Measurements from ENCODE around the gene SLC8B1. TPM values are rescaled to one million over a fixed set of nuclear protein-coding genes. Genes with fewer than 3 reads are reported as not detected.
"Not testable (repeated sequence)": the region's sequence is repeated elsewhere in the genome, so short reads cannot be mapped to it uniquely, and the experiment has no call there.

Gene SLC8B1
- total RNA-seq, 6 experiments from 2014 or later = 12.6 to 32.7 (median 21.5) TPM

- TF ChIP-seq, protein P1, sequence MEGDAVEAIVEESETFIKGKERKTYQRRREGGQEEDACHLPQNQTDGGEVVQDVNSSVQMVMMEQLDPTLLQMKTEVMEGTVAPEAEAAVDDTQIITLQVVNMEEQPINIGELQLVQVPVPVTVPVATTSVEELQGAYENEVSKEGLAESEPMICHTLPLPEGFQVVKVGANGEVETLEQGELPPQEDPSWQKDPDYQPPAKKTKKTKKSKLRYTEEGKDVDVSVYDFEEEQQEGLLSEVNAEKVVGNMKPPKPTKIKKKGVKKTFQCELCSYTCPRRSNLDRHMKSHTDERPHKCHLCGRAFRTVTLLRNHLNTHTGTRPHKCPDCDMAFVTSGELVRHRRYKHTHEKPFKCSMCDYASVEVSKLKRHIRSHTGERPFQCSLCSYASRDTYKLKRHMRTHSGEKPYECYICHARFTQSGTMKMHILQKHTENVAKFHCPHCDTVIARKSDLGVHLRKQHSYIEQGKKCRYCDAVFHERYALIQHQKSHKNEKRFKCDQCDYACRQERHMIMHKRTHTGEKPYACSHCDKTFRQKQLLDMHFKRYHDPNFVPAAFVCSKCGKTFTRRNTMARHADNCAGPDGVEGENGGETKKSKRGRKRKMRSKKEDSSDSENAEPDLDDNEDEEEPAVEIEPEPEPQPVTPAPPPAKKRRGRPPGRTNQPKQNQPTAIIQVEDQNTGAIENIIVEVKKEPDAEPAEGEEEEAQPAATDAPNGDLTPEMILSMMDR (IDR thresholded peaks at IDR 0.05) = no peak
- TF ChIP-seq POLR2A (IDR thresholded peaks at IDR 0.05) = no peak
- ATAC-seq = no peak
- Histone ChIP-seq H3K27me3 (no peaks in the 10 kb centered on the region), H3K36me3 (no peaks in the 10 kb centered on the region), H3K27ac (peak overlapping the region in 1 of 3 donors; percentile 78), H3K4me1 (peaks cover 0 to 10% (median 0%) of the 10 kb centered on the region in 4 donors), H3K4me3 (no peak overlapping the region), H3K9me3 (no peaks in the 10 kb centered on the region)
- DNase-seq = no peak
- 51% methylated on average over 5 of the region's 9 CpGs for WGBS (ENCODE audit: insufficient coverage, low coverage, low lambda C conversion rate, missing lambda C conversion rate)
- intact Hi-C loops (cut with DNase I) = no loop called here
These were observed 25.2 kb upstream of the SLC8B1 start for GRCh38 chr12:113359939-113360748.

- Histone ChIP-seq H3K36me3 (no peaks in the 10 kb centered on the region), H3K4me3 (peak overlapping the region; percentile 84 to 95 (median 90)), H3K9me3 (no peaks in the 10 kb centered on the region), H3K4me1 (peaks cover 0 to 10% (median 0%) of the 10 kb centered on the region in 4 donors), H3K27ac (peak overlapping the region; percentile 46 to 78 (median 64)), H3K27me3 (no peaks in the 10 kb centered on the region)
- DNase-seq = no peak
- ATAC-seq = peak in 1 of 4 donors; percentile 8
- no peak for TF ChIP-seq POLR2A (IDR thresholded peaks at IDR 0.05)
- TF ChIP-seq, protein P1 (IDR thresholded peaks at IDR 0.05) = no peak
- intact Hi-C loops (cut with DNase I) = no loop called here
- 33% methylated on average over 2 of the region's 11 CpGs for WGBS (ENCODE audit: insufficient coverage, low coverage, low lambda C conversion rate, missing lambda C conversion rate)
These were observed 24.4 kb upstream of the SLC8B1 start for GRCh38 chr12:113359133-113359938.

DNA sequence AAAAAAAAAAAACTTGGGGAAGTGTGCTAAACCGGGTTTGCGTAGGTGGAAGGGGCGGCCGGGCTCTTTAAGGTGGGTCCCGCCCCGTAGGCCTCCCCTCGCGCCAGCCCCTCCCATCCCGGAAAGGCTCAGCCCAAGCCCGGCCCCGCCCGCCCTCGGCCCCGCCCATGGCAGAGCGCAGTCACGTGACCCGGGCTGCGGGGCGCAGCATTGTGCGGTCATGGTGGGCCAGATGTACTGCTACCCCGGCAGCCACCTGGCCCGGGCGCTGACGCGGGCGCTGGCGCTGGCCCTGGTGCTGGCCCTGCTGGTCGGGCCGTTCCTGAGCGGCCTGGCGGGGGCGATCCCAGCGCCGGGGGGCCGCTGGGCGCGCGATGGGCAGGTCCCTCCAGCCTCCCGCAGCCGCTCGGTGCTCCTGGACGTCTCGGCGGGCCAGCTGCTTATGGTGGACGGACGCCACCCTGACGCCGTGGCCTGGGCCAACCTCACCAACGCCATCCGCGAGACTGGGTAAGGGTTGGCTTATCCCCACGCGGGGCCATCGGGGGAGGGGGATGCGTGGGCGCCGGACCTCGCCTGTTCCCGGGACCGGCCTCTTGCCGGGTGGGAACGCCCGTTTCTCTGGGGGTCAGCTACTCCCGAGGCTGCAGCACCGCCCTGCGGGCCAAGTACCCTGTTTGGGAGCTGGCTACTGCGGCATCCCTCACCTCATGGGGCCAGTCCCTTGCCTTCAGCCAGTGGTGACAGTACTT is 23.6 kb upstream of the SLC8B1 start, which contains the start of gene PLBD2:
Gene PLBD2, plus strand, starts transcription at position 207 of the 752 bp plus-strand sequence. Its CDS starts 14 bp downstream, at position 221.
- 0% methylated on average over 6 of the region's 67 CpGs for WGBS (ENCODE audit: insufficient coverage, low coverage, low lambda C conversion rate, missing lambda C conversion rate)
- peak within 1 kb of the TSS; percentile 64 to 78 (median 69) for H3K27ac ChIP-seq

GRCh38 chr12:113354192-113354591 is 19.3 kb upstream of the SLC8B1 start:
- intact Hi-C loops (cut with DNase I); ATAC-seq: not testable (repeated sequence)
- 83% methylated on average over 7 of the region's 7 CpGs for WGBS (ENCODE audit: insufficient coverage, low coverage, low lambda C conversion rate, missing lambda C conversion rate)

More for the DNA sequence above, 23.6 kb upstream of the SLC8B1 start, which contains the start of gene PLBD2:
- no peaks in the 10 kb centered on the region for H3K36me3 ChIP-seq
- peak; percentile 72 for TF ChIP-seq POLR2A (IDR thresholded peaks at IDR 0.05)
- TF ChIP-seq, protein P1 (IDR thresholded peaks at IDR 0.05) = peak in 1 of 4 donors; percentile 5
- H3K9me3 ChIP-seq = no peaks in the 10 kb centered on the region
- intact Hi-C loops (cut with DNase I) = no loop called here
- peak within 1 kb of the TSS; percentile 84 to 95 (median 90) for H3K4me3 ChIP-seq
- DNase-seq = peak; percentile 96 to 97 (median 97)
- peak; percentile 97 to 98 (median 98) for ATAC-seq
- H3K4me1 ChIP-seq = peaks cover 0 to 10% (median 0%) of the 10 kb centered on the region in 4 donors
- no peaks in the 10 kb centered on the region for H3K27me3 ChIP-seq

More at GRCh38 chr12:113354192-113354591, 19.3 kb upstream of the SLC8B1 start:
- not testable (repeated sequence) for DNase-seq, H3K27ac ChIP-seq, H3K36me3 ChIP-seq, H3K9me3 ChIP-seq, H3K4me1 ChIP-seq, H3K4me3 ChIP-seq, H3K27me3 ChIP-seq

All from right lobe of liver (tissue), 6 donors.